HepG2 (cell line): Measurements from ENCODE around the gene OR8G5.

Experiments used
- DPF2 ChIP-seq: sonication (generic); formaldehyde crosslinking; IDR thresholded peaks from 2 replicates; pipeline ENCODE4 v1.4.0; 2020; ENCODE audit warnings: mild to moderate bottlenecking, low read depth, missing genetic modification reagents, borderline replicate concordance
- HOXA9 ChIP-seq: sonication (generic); formaldehyde crosslinking; IDR thresholded peaks from 2 replicates; pipeline ENCODE4 v1.8.1; 2022; ENCODE audit warnings: missing genetic modification reagents, mild to moderate bottlenecking, moderate library complexity, borderline replicate concordance
- ZIK1 ChIP-seq: sonication (generic); formaldehyde crosslinking; IDR thresholded peaks from 2 replicates; pipeline ENCODE4 v1.5.0; 2020; ENCODE audit warnings: mild to moderate bottlenecking, low read depth, missing genetic modification reagents, borderline replicate concordance
- ZNF891 ChIP-seq: sonication (generic); formaldehyde crosslinking; IDR thresholded peaks from 2 replicates; pipeline ENCODE4 v1.5.0; 2020; ENCODE audit warnings: mild to moderate bottlenecking, missing genetic modification reagents
- TF ChIP-seq, protein P1 (sequence below): sonication (generic); formaldehyde crosslinking; IDR thresholded peaks from 2 replicates; pipeline ENCODE4 v1.5.0; 2020; ENCODE audit warnings: mild to moderate bottlenecking, missing genetic modification reagents, moderate library complexity

GRCh38 chr11:124214027-124214426 lies 42.1 kb upstream of the OR8G5 start:
- TF ChIP-seq, protein P1, sequence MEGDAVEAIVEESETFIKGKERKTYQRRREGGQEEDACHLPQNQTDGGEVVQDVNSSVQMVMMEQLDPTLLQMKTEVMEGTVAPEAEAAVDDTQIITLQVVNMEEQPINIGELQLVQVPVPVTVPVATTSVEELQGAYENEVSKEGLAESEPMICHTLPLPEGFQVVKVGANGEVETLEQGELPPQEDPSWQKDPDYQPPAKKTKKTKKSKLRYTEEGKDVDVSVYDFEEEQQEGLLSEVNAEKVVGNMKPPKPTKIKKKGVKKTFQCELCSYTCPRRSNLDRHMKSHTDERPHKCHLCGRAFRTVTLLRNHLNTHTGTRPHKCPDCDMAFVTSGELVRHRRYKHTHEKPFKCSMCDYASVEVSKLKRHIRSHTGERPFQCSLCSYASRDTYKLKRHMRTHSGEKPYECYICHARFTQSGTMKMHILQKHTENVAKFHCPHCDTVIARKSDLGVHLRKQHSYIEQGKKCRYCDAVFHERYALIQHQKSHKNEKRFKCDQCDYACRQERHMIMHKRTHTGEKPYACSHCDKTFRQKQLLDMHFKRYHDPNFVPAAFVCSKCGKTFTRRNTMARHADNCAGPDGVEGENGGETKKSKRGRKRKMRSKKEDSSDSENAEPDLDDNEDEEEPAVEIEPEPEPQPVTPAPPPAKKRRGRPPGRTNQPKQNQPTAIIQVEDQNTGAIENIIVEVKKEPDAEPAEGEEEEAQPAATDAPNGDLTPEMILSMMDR, result no peak
- no peak for TF ChIP-seq ZNF891 (CRISPR knock-in tag)
- TF ChIP-seq HOXA9 (CRISPR knock-in tag), result no peak
- TF ChIP-seq DPF2, result no peak
- no peak for TF ChIP-seq ZIK1 (CRISPR knock-in tag)
